ENCODE results near the gene FNDC3B. TPM values are rescaled to one million over a fixed set of nuclear protein-coding genes. Genes with fewer than 3 reads are reported as not detected.
A peak's percentile ranks its signal among the peaks of the same experiment; 100 is the strongest.
"Not testable (repeated sequence)": the region's sequence is repeated elsewhere in the genome, so short reads cannot be mapped to it uniquely, and the experiment has no call there.

FNDC3B gene
- total RNA-seq, 2 experiments from 2014 or later: 13.4 to 15.3 TPM

GRCh38 chr3:172084871-172085556, 45.6 kb downstream of the FNDC3B start:
- Mint-ChIP-seq H3K4me3 (no peak overlapping the region), H3K9me3 (peaks cover 5% of the 10 kb centered on the region), H3K4me1 (peaks cover 26% of the 10 kb centered on the region), H3K36me3 (ENCODE audit: low read depth) (peaks cover 9% of the 10 kb centered on the region), H3K27ac (no peak overlapping the region), H3K27me3 (no peaks in the 10 kb centered on the region)
- CTCF ChIA-PET: interaction anchor here (0.6 to 1.9 kb wide), 8 partner anchors 10 to 749 kb away, joined by 3 to 6 read pairs (median 4); no protein-coding TSS in a partner anchor
- POLR2A ChIA-PET: no interaction called here
- no peak for DNase-seq

GRCh38 chr3:172085557-172085895, 46.1 kb downstream of the FNDC3B start:
- CTCF ChIA-PET: interaction anchor here (0.6 to 1.4 kb wide), 3 partner anchors 13 to 50 kb away, joined by 3 to 6 read pairs (median 4); no protein-coding TSS in a partner anchor
- Mint-ChIP-seq H3K27ac (no peak overlapping the region), H3K4me3 (no peak overlapping the region), H3K36me3 (ENCODE audit: low read depth) (peaks cover 9% of the 10 kb centered on the region), H3K27me3 (no peaks in the 10 kb centered on the region), H3K4me1 (peaks cover 26% of the 10 kb centered on the region), H3K9me3 (peaks cover 5% of the 10 kb centered on the region)
- DNase-seq: no peak
- POLR2A ChIA-PET: no interaction called here

- H3K36me3 Mint-ChIP-seq (ENCODE audit: low read depth): peaks cover 9% of the 10 kb centered on the region
- H3K4me3 Mint-ChIP-seq: no peak overlapping the region
- no peak for DNase-seq
- no peak overlapping the region for H3K27ac Mint-ChIP-seq
- no peaks in the 10 kb centered on the region for H3K27me3 Mint-ChIP-seq
- peaks cover 5% of the 10 kb centered on the region for H3K9me3 Mint-ChIP-seq
- peaks cover 26% of the 10 kb centered on the region for H3K4me1 Mint-ChIP-seq
- POLR2A ChIA-PET: no interaction called here
- CTCF ChIA-PET: interaction anchor here (1.0 to 1.4 kb wide), 4 partner anchors 14 to 163 kb away, joined by 3 to 4 read pairs (median 4); no protein-coding TSS in a partner anchor
Observed at GRCh38 chr3:172086071-172086470, 46.7 kb downstream of the FNDC3B start.

GRCh38 chr3:172087198-172087597, 47.8 kb downstream of the FNDC3B start:
- Mint-ChIP-seq H3K4me1 (peaks cover 26% of the 10 kb centered on the region), H3K27ac (no peak overlapping the region), H3K36me3 (ENCODE audit: low read depth) (peaks cover 9% of the 10 kb centered on the region), H3K4me3 (no peak overlapping the region), H3K27me3 (no peaks in the 10 kb centered on the region), H3K9me3 (peaks cover 5% of the 10 kb centered on the region)
- POLR2A ChIA-PET: no interaction called here
- CTCF ChIA-PET: interaction anchor here (1.0 to 2.0 kb wide), 7 partner anchors 13 to 162 kb away, joined by 3 to 10 read pairs (median 4); no protein-coding TSS in a partner anchor
- DNase-seq: no peak

GRCh38 chr3:172087602-172088580, 48.5 kb downstream of the FNDC3B start:
- POLR2A ChIA-PET: no interaction called here
- peak; percentile 20 for DNase-seq
- peak overlapping the region; percentile 26 for H3K27ac Mint-ChIP-seq

GRCh38 chr3:172089250-172089649, 49.9 kb downstream of the FNDC3B start:
- no peak for DNase-seq
- Mint-ChIP-seq H3K4me3 (no peak overlapping the region), H3K4me1 (peaks cover 27% of the 10 kb centered on the region), H3K9me3 (peaks cover 3% of the 10 kb centered on the region), H3K27me3 (no peaks in the 10 kb centered on the region), H3K27ac (no peak overlapping the region), H3K36me3 (ENCODE audit: low read depth) (peaks cover 9% of the 10 kb centered on the region)
- ChIA-PET POLR2A (no interaction called here), CTCF (interaction anchor here (0.5 to 1.9 kb wide), 3 partner anchors 9 to 42 kb away, joined by 3 to 5 read pairs (median 3); no protein-coding TSS in a partner anchor)

More at GRCh38 chr3:172087602-172088580, 48.5 kb downstream of the FNDC3B start:
- H3K4me1 Mint-ChIP-seq: peaks cover 26% of the 10 kb centered on the region
- H3K9me3 Mint-ChIP-seq: peaks cover 5% of the 10 kb centered on the region
- peaks cover 9% of the 10 kb centered on the region for H3K36me3 Mint-ChIP-seq (ENCODE audit: low read depth)
- no peaks in the 10 kb centered on the region for H3K27me3 Mint-ChIP-seq
- CTCF ChIA-PET: interaction anchor here (0.6 to 2.0 kb wide), 6 partner anchors 13 to 565 kb away, joined by 3 to 10 read pairs (median 5); no protein-coding TSS in a partner anchor
- H3K4me3 Mint-ChIP-seq: no peak overlapping the region

GRCh38 chr3:172090035-172090434, 50.7 kb downstream of the FNDC3B start:
- POLR2A ChIA-PET: no interaction called here
- no peak overlapping the region for H3K4me3 Mint-ChIP-seq
- DNase-seq: no peak
- H3K27me3 Mint-ChIP-seq: no peaks in the 10 kb centered on the region
- peaks cover 3% of the 10 kb centered on the region for H3K9me3 Mint-ChIP-seq
- H3K4me1 Mint-ChIP-seq: peaks cover 31% of the 10 kb centered on the region
- H3K36me3 Mint-ChIP-seq (ENCODE audit: low read depth): peaks cover 4% of the 10 kb centered on the region
- H3K27ac Mint-ChIP-seq: no peak overlapping the region
- CTCF ChIA-PET: interaction anchor here (0.8 kb wide), 1 partner anchor 13 kb away, joined by 3 read pairs; no protein-coding TSS in a partner anchor

- Mint-ChIP-seq H3K4me1 (peaks cover 32% of the 10 kb centered on the region), H3K36me3 (ENCODE audit: low read depth) (peaks cover 7% of the 10 kb centered on the region), H3K9me3 (no peaks in the 10 kb centered on the region), H3K27ac (no peak overlapping the region), H3K27me3 (no peaks in the 10 kb centered on the region), H3K4me3 (no peak overlapping the region)
- DNase-seq: no peak
- POLR2A ChIA-PET: interaction anchor here (0.7 kb wide), 1 partner anchor 62 kb away, joined by 6 read pairs; no protein-coding TSS in a partner anchor
- CTCF ChIA-PET: interaction anchor here (0.8 to 1.5 kb wide), 7 partner anchors 8 to 15 kb away, joined by 3 to 5 read pairs (median 4); no protein-coding TSS in a partner anchor
Observed at GRCh38 chr3:172092658-172093057, 53.3 kb downstream of the FNDC3B start.

- DNase-seq; H3K4me3 Mint-ChIP-seq; H3K27ac Mint-ChIP-seq; H3K27me3 Mint-ChIP-seq; POLR2A ChIA-PET; H3K9me3 Mint-ChIP-seq; H3K36me3 Mint-ChIP-seq (ENCODE audit: low read depth): not testable (repeated sequence)
- H3K4me1 Mint-ChIP-seq: peaks cover 25% of the 10 kb centered on the region
- CTCF ChIA-PET: interaction anchor here (0.6 to 1.5 kb wide), 4 partner anchors 11 to 187 kb away, joined by 3 to 5 read pairs (median 3); no protein-coding TSS in a partner anchor
Observed at GRCh38 chr3:172093581-172094443, 54.4 kb downstream of the FNDC3B start.

- Mint-ChIP-seq H3K27ac (no peak overlapping the region), H3K4me1 (peaks cover 36% of the 10 kb centered on the region), H3K27me3 (no peaks in the 10 kb centered on the region), H3K9me3 (no peaks in the 10 kb centered on the region), H3K36me3 (ENCODE audit: low read depth) (peaks cover 9% of the 10 kb centered on the region), H3K4me3 (no peak overlapping the region)
- ChIA-PET POLR2A (no interaction called here), CTCF (interaction anchor here (0.6 to 2.0 kb wide), 5 partner anchors 11 to 760 kb away, joined by 3 to 6 read pairs (median 3); no protein-coding TSS in a partner anchor)
- peak; percentile 16 for DNase-seq
Observed at GRCh38 chr3:172094621-172095557, 55.5 kb downstream of the FNDC3B start.

- H3K4me1 Mint-ChIP-seq: peaks cover 45% of the 10 kb centered on the region
- DNase-seq: no peak
- no peaks in the 10 kb centered on the region for H3K9me3 Mint-ChIP-seq
- CTCF ChIA-PET: no interaction called here
- peaks cover 5% of the 10 kb centered on the region for H3K27me3 Mint-ChIP-seq
- no peak overlapping the region for H3K4me3 Mint-ChIP-seq
- H3K27ac Mint-ChIP-seq: no peak overlapping the region
- H3K36me3 Mint-ChIP-seq (ENCODE audit: low read depth): peaks cover 10% of the 10 kb centered on the region
- POLR2A ChIA-PET: no interaction called here
Observed at GRCh38 chr3:172096881-172097420, 57.6 kb downstream of the FNDC3B start.
